Amygdala (tissue), 56 donors: ENCODE data around the gene RAMP1.
"Not testable (repeated sequence)": the region's sequence is repeated elsewhere in the genome, so short reads cannot be mapped to it uniquely, and the experiment has no call there.

Source experiments
- DNase-seq, 56 donors: peaks; one replicate each; lab custom pipeline; 2025; lab: John Stamatoyannopoulos, UW

The RAMP1 gene

GRCh38 chr2:237863102-237863511 lies 3.7 kb downstream of the RAMP1 start:
- no peak for DNase-seq

- DNase-seq: no peak
Observed at GRCh38 chr2:237863689-237864443, 4.4 kb downstream of the RAMP1 start.

GRCh38 chr2:237864444-237864931 lies 5.1 kb downstream of the RAMP1 start:
- no peak for DNase-seq

GRCh38 chr2:237864940-237865622 lies 5.7 kb downstream of the RAMP1 start:
- no peak for DNase-seq

GRCh38 chr2:237865623-237866041 lies 6.2 kb downstream of the RAMP1 start:
- no peak for DNase-seq

GRCh38 chr2:237866101-237866621 lies 6.7 kb downstream of the RAMP1 start:
- no peak for DNase-seq

GRCh38 chr2:237867465-237867864 lies 8.0 kb downstream of the RAMP1 start:
- no peak for DNase-seq

- DNase-seq: not testable (repeated sequence)
Observed at GRCh38 chr2:237868074-237868473, 8.7 kb downstream of the RAMP1 start.

- DNase-seq: no peak
Observed at GRCh38 chr2:237868631-237869342, 9.4 kb downstream of the RAMP1 start.

- no peak for DNase-seq
Observed at GRCh38 chr2:237869343-237870102, 10.1 kb downstream of the RAMP1 start.

- DNase-seq: no peak
Observed at GRCh38 chr2:237870126-237870525, 10.7 kb downstream of the RAMP1 start.

GRCh38 chr2:237870754-237871651 lies 11.6 kb downstream of the RAMP1 start:
- DNase-seq: peak in 1 of 56 donors; percentile 29

- DNase-seq: no peak
Observed at GRCh38 chr2:237872178-237872887, 12.9 kb downstream of the RAMP1 start.

- no peak for DNase-seq
Observed at GRCh38 chr2:237873421-237873831, 14.0 kb downstream of the RAMP1 start.

- DNase-seq: no peak
Observed at GRCh38 chr2:237873897-237874551, 14.6 kb downstream of the RAMP1 start.

GRCh38 chr2:237874585-237875161 lies 15.2 kb downstream of the RAMP1 start:
- no peak for DNase-seq

GRCh38 chr2:237875256-237876060 lies 16.0 kb downstream of the RAMP1 start:
- no peak for DNase-seq
